ENCODE measurements around the gene MYCBPAP. TPM values are rescaled to one million over a fixed set of nuclear protein-coding genes. Genes with fewer than 3 reads are reported as not detected.

The MYCBPAP gene
- total and polyA plus RNA-seq, 7 donors: 0.05 to 0.99 (median 0.27) TPM; not detected in 2

DNA sequence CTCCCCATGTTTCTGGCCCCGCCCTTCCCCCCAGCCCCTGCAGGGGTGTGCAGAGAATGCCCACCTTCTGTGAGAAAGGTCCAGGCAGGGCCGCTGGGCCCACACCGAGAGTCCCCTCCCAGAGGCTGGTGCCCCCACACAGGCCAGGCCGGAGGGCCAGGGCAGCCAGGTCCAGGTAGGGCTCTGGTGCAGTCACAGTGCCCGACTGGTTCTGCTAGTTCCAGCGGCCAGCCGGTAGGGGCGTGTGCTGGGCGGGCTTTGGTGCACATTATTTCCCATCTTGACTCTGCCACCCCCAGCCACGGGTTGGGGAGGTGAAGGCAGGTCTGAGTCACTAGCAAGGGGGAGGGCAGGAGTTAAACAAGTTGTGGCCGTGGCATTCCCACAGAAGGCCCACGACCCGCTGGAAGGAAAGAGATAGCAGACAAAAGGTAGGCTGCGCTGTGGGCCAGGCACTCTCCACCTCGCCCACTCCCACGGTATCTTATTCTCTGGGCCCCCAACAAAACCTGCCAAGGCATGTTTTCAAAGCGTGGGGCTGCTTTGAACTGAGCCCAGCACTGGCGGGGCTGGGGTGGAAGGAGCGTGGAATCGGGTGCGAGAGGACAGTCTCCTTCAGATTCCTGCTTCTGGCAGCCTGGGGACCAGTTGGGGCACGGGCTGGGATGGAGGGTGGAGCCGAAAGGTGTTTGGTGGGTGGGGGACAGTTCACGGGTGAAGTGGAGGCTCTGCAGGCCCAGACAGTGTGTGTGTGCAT, 26.2 kb downstream of the MYCBPAP start:
- no peak overlapping the region for H3K4me3 ChIP-seq
- H3K36me3 ChIP-seq (ENCODE audit: insufficient read depth in 1 of 2, low read depth in 1 of 2): no peaks in the 10 kb centered on the region
- H3K9me3 ChIP-seq: no peaks in the 10 kb centered on the region
- TF ChIP-seq, protein P1, sequence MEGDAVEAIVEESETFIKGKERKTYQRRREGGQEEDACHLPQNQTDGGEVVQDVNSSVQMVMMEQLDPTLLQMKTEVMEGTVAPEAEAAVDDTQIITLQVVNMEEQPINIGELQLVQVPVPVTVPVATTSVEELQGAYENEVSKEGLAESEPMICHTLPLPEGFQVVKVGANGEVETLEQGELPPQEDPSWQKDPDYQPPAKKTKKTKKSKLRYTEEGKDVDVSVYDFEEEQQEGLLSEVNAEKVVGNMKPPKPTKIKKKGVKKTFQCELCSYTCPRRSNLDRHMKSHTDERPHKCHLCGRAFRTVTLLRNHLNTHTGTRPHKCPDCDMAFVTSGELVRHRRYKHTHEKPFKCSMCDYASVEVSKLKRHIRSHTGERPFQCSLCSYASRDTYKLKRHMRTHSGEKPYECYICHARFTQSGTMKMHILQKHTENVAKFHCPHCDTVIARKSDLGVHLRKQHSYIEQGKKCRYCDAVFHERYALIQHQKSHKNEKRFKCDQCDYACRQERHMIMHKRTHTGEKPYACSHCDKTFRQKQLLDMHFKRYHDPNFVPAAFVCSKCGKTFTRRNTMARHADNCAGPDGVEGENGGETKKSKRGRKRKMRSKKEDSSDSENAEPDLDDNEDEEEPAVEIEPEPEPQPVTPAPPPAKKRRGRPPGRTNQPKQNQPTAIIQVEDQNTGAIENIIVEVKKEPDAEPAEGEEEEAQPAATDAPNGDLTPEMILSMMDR (IDR thresholded peaks at IDR 0.05): no peak
- H3K4me1 ChIP-seq: peaks cover 14% of the 10 kb centered on the region
- no peak overlapping the region for H3K27ac ChIP-seq
- DNase-seq: no peak
- 61 to 73% (median 71%) methylated on average over 24 of the region's 24 CpGs for WGBS, 3 donors
- peaks cover 0 to 30% (median 2%) of the 10 kb centered on the region in 3 donors for H3K27me3 ChIP-seq (ENCODE audit: insufficient read depth in 3 of 3, low read length in 2 of 3)
- peak in 2 of 4 donors; percentile 40 to 47 for ATAC-seq
- intact Hi-C loops (cut with DNase I): no loop called here

DNA sequence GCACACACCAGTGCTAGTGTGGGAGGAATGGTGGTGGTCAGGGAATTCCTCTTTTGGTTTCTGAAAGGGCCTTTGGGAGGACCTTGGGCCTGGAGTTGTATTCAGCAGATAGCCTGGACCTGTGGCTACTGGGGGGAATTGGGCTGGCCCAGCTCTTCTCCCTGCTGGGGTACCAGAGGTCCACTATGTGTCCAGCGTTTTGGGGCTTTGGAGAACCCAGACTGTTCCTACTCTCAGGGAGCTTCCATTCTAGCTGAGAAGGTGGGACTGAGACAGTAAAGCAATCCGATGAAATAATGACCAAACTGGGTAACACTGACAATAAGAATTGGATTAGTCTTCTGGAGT, 26.7 kb downstream of the MYCBPAP start:
- intact Hi-C loops (cut with DNase I): no loop called here
- H3K27me3 ChIP-seq (ENCODE audit: insufficient read depth in 3 of 3, low read length in 2 of 3): peaks cover 0 to 30% (median 2%) of the 10 kb centered on the region in 3 donors
- H3K9me3 ChIP-seq: no peaks in the 10 kb centered on the region
- no peaks in the 10 kb centered on the region for H3K36me3 ChIP-seq (ENCODE audit: insufficient read depth in 1 of 2, low read depth in 1 of 2)
- WGBS, 3 donors: 90 to 97% (median 96%) methylated on average over 2 of the region's 2 CpGs
- TF ChIP-seq, protein P1 (IDR thresholded peaks at IDR 0.05): no peak
- H3K4me1 ChIP-seq: peaks cover 14% of the 10 kb centered on the region
- no peak overlapping the region for H3K4me3 ChIP-seq
- DNase-seq (no peak), ATAC-seq (no peak)
- H3K27ac ChIP-seq: no peak overlapping the region

DNA sequence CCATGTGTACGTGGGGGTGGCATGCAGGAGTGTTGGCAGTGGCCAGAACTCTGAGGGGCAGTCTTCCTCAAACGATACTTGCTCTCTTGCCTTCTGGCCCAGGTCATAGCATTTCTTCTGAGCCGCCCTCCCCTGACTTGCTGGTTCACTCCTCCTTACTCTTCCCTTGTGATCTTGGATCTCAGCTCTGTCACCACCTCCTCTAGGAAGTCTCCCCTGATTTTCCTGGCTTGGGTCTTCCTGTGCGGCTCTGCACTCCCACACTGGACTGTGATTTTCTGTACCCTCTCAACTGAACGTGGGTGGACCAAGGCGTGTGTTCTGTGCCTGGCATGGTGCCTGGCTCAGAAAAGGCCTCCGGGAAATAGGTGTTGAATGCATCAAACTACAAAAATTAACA, 27.2 kb downstream of the MYCBPAP start:
- TF ChIP-seq, protein P1 (IDR thresholded peaks at IDR 0.05): no peak
- no peak for ATAC-seq
- Histone ChIP-seq H3K9me3 (no peaks in the 10 kb centered on the region), H3K4me1 (peaks cover 14% of the 10 kb centered on the region), H3K27ac (no peak overlapping the region), H3K27me3 (ENCODE audit: insufficient read depth in 3 of 3, low read length in 2 of 3) (peaks cover 0 to 30% (median 2%) of the 10 kb centered on the region in 3 donors), H3K36me3 (ENCODE audit: insufficient read depth in 1 of 2, low read depth in 1 of 2) (no peaks in the 10 kb centered on the region), H3K4me3 (no peak overlapping the region)
- WGBS, 3 donors: 87 to 89% (median 88%) methylated on average over 7 of the region's 7 CpGs
- intact Hi-C loops (cut with DNase I): no loop called here
- no peak for DNase-seq

DNA sequence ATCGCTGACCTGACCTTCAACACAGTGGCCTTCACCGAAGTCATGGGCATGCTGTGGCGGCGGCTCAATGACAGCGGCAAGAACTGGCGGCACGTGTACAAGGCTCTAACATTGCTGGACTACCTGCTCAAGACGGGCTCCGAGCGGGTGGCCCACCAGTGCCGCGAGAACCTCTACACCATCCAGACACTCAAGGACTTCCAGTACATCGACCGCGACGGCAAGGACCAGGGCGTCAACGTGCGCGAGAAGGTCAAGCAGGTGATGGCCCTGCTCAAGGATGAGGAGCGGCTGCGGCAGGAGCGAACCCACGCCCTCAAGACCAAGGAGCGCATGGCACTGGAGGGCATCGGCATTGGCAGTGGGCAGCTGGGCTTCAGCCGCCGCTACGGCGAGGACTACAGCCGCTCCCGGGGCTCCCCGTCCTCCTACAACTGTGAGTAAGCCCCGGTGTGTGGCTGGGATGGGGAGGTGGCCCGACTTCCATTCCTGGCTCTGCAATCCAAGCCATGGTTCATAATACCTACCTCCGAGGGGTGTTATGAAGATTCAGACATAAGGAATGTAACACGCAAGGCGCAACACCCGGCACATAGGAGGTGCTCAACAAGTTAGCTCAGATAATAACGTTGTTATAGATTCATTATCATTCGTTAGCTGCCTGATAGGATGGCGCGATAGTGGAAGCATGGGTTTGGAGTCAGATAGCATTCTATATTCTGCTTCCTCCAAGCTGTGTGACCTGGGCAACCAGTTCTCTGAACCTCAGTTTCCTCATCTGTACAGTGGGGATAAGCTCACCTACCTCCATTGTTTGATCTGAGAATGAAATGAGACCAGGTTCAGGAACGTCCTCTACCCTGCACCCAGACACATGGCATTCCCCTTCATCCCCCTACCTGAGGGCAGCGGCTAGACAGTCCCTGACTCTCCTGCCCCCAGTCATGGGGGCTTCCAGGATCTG, 28.7 kb downstream of the MYCBPAP start:
- peaks cover 0 to 22% (median 2%) of the 10 kb centered on the region in 3 donors for H3K27me3 ChIP-seq (ENCODE audit: insufficient read depth in 3 of 3, low read length in 2 of 3)
- no peaks in the 10 kb centered on the region for H3K9me3 ChIP-seq
- H3K4me3 ChIP-seq: no peak overlapping the region
- no peak for DNase-seq
- H3K27ac ChIP-seq: no peak overlapping the region
- ATAC-seq: no peak
- peaks cover 14% of the 10 kb centered on the region for H3K4me1 ChIP-seq
- H3K36me3 ChIP-seq (ENCODE audit: insufficient read depth in 1 of 2, low read depth in 1 of 2): no peaks in the 10 kb centered on the region
- 93 to 95% (median 94%) methylated on average over 45 of the region's 45 CpGs for WGBS, 3 donors
- intact Hi-C loops (cut with DNase I): no loop called here
- TF ChIP-seq, protein P1 (IDR thresholded peaks at IDR 0.05): no peak
